Vagina (tissue), 2 donors: ENCODE measurements around the gene ARHGEF11.

Experiments used
- CTCF ChIP-seq, 3 experiments: fragments of 450-650 bp in 2 of 3; fragments of 200-600 bp in 1 of 3; sonication (generic) in 1 of 3; IDR thresholded peaks; one replicate each; pipeline ENCODE4 v1.5.1; 2017 to 2019; ENCODE audit warnings: antibody characterized with exemption in 3 of 3, mild to moderate bottlenecking in 2 of 3, moderate library complexity in 2 of 3
- POLR2AphosphoS5 ChIP-seq, 2 donors: sonication (generic); formaldehyde crosslinking; IDR thresholded peaks; one replicate each; pipeline ENCODE4 v1.9.0; 2017; ENCODE audit warnings: antibody characterized with exemption in 2 of 2, mild to moderate bottlenecking in 2 of 2, low read depth in 1 of 2; ENCODE audit not compliant: insufficient read depth in 1 of 2

GRCh38 chr1:156922986-156923669 is 122.4 kb downstream of the ARHGEF11 start:
- no peak for TF ChIP-seq CTCF (IDR thresholded peaks at IDR 0.05)
- no peak for TF ChIP-seq POLR2AphosphoS5 (IDR thresholded peaks at IDR 0.05; ENCODE audit: insufficient read depth in 1 of 2, low read depth in 1 of 2)
